Cardiac fibroblast (primary cell): Measurements from ENCODE around the gene MSI2.
A peak's percentile ranks its signal among the peaks of the same experiment; 100 is the strongest.

Experiments
- DNase-seq, 2 donors: peaks; one replicate each; pipeline versions ENCODE4 v3.0.0 to v3.0.0-alpha.2; 2010; ENCODE audit warnings: low read depth in 2 of 2
- H3K4me3 ChIP-seq, 2 donors: replicated peaks in 1 of 2; 1 replicate in 1 of 2; 2 replicates in 1 of 2; pipeline ENCODE4 v1.5.1; 2011; ENCODE audit warnings: low read depth in 2 of 2, low read length in 2 of 2, mild to moderate bottlenecking in 2 of 2, moderate library complexity in 1 of 2
- TF ChIP-seq, protein P1 (sequence below): IDR thresholded peaks from one replicate; pipeline ENCODE4 v1.5.1; 2011; ENCODE audit warnings: low read depth, mild to moderate bottlenecking, low read length, inconsistent platforms

MSI2 gene

DNA sequence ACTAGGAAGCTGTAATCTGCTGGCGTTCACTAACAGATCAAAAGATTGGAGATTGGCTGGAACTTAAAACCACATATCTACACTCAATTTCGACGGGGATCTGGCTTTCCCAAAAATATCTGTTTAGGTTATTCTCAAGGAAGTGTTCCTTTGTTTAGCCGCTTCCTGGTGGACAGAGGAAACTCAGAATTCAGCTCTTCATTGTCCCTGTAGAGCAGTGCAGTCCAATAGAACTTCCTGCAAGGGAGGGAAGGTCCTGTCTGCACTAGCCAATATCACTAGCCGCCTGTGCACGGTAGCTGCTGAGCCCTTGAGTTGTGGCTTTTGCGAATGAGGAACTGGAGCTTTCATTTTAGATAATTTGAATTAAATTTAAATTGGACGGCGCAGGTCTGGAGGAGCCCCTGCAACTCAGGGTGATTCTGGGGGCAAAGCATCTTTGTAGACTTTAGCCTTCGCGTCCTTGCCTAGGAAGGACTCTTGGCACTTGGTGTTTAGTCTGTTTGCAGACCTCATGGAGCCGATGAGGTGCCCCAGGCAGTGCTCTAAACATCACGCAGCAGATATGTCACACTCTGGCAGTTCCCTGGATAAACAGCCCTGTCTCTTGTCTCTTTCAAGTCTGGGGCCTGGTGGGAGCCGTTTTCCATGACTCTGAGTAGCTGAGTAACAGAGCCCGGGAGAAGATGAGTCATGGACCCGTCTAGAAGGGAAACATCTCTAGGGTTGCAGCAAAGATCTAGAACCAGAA is 366.5 kb downstream of the MSI2 start:
- peak; percentile 47 to 67 for DNase-seq
- TF ChIP-seq, protein P1, sequence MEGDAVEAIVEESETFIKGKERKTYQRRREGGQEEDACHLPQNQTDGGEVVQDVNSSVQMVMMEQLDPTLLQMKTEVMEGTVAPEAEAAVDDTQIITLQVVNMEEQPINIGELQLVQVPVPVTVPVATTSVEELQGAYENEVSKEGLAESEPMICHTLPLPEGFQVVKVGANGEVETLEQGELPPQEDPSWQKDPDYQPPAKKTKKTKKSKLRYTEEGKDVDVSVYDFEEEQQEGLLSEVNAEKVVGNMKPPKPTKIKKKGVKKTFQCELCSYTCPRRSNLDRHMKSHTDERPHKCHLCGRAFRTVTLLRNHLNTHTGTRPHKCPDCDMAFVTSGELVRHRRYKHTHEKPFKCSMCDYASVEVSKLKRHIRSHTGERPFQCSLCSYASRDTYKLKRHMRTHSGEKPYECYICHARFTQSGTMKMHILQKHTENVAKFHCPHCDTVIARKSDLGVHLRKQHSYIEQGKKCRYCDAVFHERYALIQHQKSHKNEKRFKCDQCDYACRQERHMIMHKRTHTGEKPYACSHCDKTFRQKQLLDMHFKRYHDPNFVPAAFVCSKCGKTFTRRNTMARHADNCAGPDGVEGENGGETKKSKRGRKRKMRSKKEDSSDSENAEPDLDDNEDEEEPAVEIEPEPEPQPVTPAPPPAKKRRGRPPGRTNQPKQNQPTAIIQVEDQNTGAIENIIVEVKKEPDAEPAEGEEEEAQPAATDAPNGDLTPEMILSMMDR = no peak

DNA sequence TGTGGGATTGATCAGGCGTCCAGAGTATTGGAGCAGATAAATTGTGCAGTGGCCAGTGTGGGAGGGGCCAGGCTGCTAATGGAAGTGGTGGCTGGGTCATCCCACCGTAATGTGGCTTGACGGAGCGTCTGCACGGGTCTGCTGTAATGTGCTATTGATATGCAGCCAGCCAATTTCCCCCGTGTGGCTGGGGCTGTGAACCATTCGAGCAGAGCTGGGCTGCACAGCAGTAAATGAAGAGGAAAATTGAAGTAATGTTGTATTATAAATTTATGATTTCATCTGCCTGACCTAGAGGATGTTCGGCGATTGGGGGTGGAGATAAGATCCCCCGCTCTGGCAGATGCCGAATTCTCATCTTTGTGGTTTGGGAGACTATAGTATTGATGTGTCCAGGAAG is 367.3 kb downstream of the MSI2 start:
- DNase-seq = no peak
- TF ChIP-seq, protein P1 = no peak

More for the DNA sequence above, 366.5 kb downstream of the MSI2 start:
- no peak overlapping the region for H3K4me3 ChIP-seq

DNA sequence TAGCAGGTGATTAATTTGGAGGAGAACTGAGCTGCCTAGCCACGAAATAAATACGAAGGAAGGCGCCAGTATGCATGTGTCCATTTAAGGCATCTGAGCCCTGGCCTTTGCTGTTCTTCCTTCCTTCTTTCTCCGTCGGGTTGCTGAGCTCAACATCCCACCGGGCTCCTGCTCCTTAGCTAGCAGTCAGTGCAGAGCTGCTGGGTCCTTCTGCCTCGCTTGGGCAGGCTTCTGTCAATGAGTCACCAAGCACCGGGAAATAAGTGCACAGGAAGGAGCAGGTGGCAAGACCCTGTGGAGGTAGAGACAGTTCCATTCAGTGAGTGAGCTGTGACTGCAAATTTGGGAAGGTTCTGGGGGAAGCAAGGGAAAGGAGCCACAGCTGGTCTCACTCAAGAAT is 368.1 kb downstream of the MSI2 start:
- TF ChIP-seq, protein P1 = no peak
- H3K4me3 ChIP-seq = no peak overlapping the region
- DNase-seq = no peak

More for the DNA sequence above, 367.3 kb downstream of the MSI2 start:
- no peak overlapping the region for H3K4me3 ChIP-seq

DNA sequence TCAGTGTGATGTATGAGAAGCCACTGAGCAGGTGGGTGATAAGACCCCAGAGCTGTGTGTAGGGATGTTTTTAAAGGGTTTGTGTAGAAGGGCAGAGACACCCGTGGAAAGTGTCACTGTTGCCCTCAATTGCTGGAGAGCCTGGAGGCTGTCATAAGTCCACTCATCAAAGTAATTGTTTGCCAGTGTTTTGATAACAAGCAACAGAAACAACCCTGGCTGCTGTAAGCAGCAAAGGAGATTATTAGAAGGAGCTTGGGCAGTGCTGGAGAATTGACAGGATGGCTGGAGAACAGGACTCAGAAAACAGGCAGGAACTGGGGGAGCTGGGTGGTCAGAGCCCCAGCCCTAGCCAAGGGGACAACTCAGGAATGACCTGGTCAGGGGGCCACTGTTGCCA is 369.2 kb downstream of the MSI2 start:
- DNase-seq = no peak
- TF ChIP-seq, protein P1 = no peak
- no peak overlapping the region for H3K4me3 ChIP-seq

DNA sequence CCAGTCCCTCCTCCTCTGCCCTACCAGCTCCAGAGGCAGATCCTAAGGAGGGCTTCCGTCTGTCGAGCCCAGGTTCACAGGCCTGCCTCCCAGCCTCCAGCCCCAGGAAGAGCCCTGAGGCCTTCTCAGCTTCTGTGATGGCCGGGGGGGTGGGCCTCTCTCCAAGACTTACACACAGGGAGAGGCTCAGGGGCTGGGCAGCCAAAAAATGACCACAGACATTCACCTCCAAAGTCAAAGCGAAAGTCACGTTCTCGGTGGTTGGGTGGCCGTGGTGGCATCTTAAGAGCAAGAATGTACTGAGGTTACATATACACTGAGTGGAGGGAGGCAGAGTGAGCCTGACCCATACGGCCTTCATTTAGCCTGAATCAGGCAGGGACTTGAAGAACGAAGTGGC is 369.6 kb downstream of the MSI2 start:
- no peak for DNase-seq
- no peak overlapping the region for H3K4me3 ChIP-seq
- TF ChIP-seq, protein P1 = no peak

DNA sequence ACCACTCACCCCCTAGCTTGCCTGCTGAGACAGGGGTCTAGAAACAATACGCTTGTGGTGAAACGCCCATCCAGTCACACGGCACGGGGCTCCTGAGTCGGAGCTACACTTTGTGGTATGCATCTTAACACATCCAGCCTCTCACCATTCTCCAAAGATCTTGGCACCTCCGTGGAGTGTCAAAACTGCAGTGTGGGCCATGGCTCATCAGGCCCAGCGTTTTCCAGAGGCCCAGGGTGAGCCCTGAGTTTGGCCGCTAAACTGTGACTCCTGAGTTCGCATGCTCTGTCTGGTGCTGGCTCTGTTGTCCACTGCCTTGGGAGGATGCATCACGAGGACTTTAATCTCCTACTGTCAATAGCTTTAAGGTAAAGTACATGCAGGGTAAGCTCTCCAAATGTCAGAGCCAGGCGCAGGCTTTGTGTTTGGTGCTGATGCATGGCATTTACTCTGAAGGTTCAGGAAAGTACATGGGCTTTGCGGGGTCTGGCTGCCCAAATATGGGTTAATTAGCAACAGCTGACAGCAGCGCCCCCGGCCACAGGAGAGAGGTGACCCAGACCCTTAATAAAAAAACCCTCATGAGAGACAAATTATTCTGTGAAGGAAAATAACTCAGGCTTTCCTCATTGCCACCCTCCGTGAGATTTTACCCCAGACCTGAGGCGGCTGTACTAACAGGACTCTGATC is 370.3 kb downstream of the MSI2 start:
- DNase-seq = no peak
- TF ChIP-seq, protein P1 = no peak
- H3K4me3 ChIP-seq = no peak overlapping the region
